MCF 10A (cell line): ENCODE measurements around the gene CHMP6. TPM values are rescaled to one million over a fixed set of nuclear protein-coding genes. Genes with fewer than 3 reads are reported as not detected.
"Not testable (repeated sequence)": the region's sequence is repeated elsewhere in the genome, so short reads cannot be mapped to it uniquely, and the experiment has no call there.

Experiments
- BruUV-seq: library from RNA; stranded (reverse); fragments of 400-500 nt; replicated peaks from 2 replicates; lab custom pipeline; 2021; lab: Mats Ljungman, UMichigan
- CTCF ChIA-PET: fragments of 300-600 bp; sonication (Branson Sonifier 250); formaldehyde crosslinking; extraction: SDS; loops from one replicate; lab custom pipeline; 2021; ENCODE audit warnings: antibody characterized with exemption, inconsistent platforms; lab: Yijun Ruan, JAX
- POLR2A ChIA-PET: fragments of 300-600, 350-650 bp; sonication (Branson Sonifier 250); formaldehyde crosslinking; extraction: SDS; loops from one replicate; lab custom pipeline; 2020; ENCODE audit warnings: antibody characterized with exemption, inconsistent platforms; lab: Yijun Ruan, JAX
- DNase-seq: peaks from one replicate; pipeline ENCODE4 v3.0.0-alpha.2; 2018; ENCODE audit not compliant: unreplicated experiment
- H3K27ac Mint-ChIP-seq: one replicate; pipeline ENCODE4 v1.8.0; 2022; ENCODE audit warnings: mild to moderate bottlenecking, low read depth, mixed read lengths; ENCODE audit not compliant: unreplicated experiment
- H3K27me3 Mint-ChIP-seq: one replicate; pipeline ENCODE4 v1.8.0; 2022; ENCODE audit warnings: mixed read lengths; ENCODE audit not compliant: insufficient read depth, unreplicated experiment
- H3K36me3 Mint-ChIP-seq: one replicate; pipeline ENCODE4 v1.8.0; 2022; ENCODE audit warnings: mild to moderate bottlenecking, moderate library complexity, mixed read lengths; ENCODE audit not compliant: insufficient read depth, unreplicated experiment
- H3K4me1 Mint-ChIP-seq: one replicate; pipeline ENCODE4 v1.8.0; 2022; ENCODE audit warnings: mixed read lengths; ENCODE audit not compliant: insufficient read depth, unreplicated experiment
- H3K4me3 Mint-ChIP-seq: one replicate; pipeline ENCODE4 v1.8.0; 2022; ENCODE audit warnings: mild to moderate bottlenecking, moderate library complexity, mixed read lengths; ENCODE audit not compliant: unreplicated experiment
- H3K9me3 Mint-ChIP-seq: one replicate; pipeline ENCODE4 v1.8.0; 2022; ENCODE audit warnings: mixed read lengths; ENCODE audit not compliant: unreplicated experiment
- CTCF ChIP-seq: fragments of 200-600 bp; IDR thresholded peaks from one replicate; pipeline ENCODE4 v1.8.0; 2022; ENCODE audit warnings: antibody characterized with exemption, mild to moderate bottlenecking; ENCODE audit not compliant: unreplicated experiment
- intact Hi-C: fragments of 100-400 bp; cut with micrococcal nuclease; formaldehyde crosslinking; loops from 2 replicates; pipeline ENCODE4 v1.14.1; 2022
- total RNA-seq: library from RNA; stranded (reverse); gene quantifications from 2 replicates; pipeline ENCODE4 v1.2.3, GENCODE V29; 2022

CHMP6 gene
- total RNA-seq, 1 experiment from 2014 or later, result 19.5 TPM

DNA sequence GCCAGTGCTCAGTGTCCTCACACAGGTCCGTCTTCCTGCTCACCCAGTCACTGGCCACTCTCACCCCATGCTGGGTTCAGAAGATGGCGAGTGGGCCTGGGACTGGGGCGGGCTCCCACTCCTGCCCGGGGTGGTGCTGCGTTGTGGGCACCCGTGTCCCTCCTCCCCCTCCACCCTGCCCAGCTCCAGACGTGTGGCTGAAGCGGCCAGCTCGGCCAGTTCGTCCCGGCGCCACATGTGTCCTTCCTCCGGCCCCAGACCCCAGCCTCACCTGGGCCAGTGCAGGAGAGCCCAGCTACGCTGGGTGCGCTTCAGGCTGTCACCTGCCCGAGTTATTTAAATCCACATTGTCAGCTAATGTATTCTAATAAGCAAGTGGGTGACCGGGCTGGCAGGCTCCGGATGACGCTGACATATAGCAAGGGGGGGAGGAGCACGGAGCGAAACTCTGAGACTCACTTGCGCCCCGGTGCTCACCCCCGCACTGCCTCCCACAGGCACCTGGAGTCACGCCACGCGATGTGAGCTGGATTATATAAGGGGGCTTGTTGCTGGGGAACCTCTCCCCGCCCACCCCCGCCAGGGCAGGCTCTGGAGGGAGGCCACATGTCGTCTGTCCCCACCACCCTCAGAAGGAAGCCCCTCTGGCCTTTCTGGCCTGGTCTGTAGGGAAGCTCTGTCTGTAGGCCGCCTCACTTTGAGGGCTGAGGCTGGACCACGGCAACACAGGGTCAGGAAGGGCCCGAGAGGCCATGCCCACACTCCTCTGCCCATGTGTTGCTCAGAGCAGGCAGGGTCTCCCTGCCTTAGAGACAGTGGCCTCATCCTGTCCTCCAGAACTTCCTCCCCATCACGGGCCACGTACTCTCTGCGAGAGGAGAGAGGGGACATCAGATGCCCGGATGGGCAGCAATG lies 36.2 kb downstream of the CHMP6 start:
- no peak overlapping the region for H3K4me3 Mint-ChIP-seq
- H3K27ac Mint-ChIP-seq, result no peak overlapping the region
- BruUV-seq, result no TSS peak
- no peak for DNase-seq
- intact Hi-C loops, result no loop called here
- ChIA-PET POLR2A (no interaction called here), CTCF (interaction anchor here (0.5 kb wide), 1 partner anchor 68 kb away, joined by 3 read pairs; no protein-coding TSS in a partner anchor)
- TF ChIP-seq CTCF, result no peak
- peaks cover 16% of the 10 kb centered on the region for H3K27me3 Mint-ChIP-seq
- H3K36me3 Mint-ChIP-seq, result peaks cover 7% of the 10 kb centered on the region
- peaks cover 6% of the 10 kb centered on the region for H3K4me1 Mint-ChIP-seq
- H3K9me3 Mint-ChIP-seq, result no peaks in the 10 kb centered on the region

- H3K27me3 Mint-ChIP-seq, result peaks cover 16% of the 10 kb centered on the region
- H3K4me1 Mint-ChIP-seq, result peaks cover 11% of the 10 kb centered on the region
- intact Hi-C loops, result no loop called here
- H3K9me3 Mint-ChIP-seq, result no peaks in the 10 kb centered on the region
- no peak for DNase-seq
- BruUV-seq, result no TSS peak
- peaks cover 7% of the 10 kb centered on the region for H3K36me3 Mint-ChIP-seq
- TF ChIP-seq CTCF, result no peak
- H3K4me3 Mint-ChIP-seq, result no peak overlapping the region
- no peak overlapping the region for H3K27ac Mint-ChIP-seq
- ChIA-PET POLR2A (no interaction called here), CTCF (interaction anchor here (0.5 kb wide), 2 partner anchors 47 to 68 kb away, joined by 3 to 4 read pairs; no protein-coding TSS in a partner anchor)
These were observed 36.8 kb downstream of the CHMP6 start for GRCh38 chr17:81028506-81028858.

GRCh38 chr17:81029859-81030258 lies 38.2 kb downstream of the CHMP6 start:
- Mint-ChIP-seq H3K27me3 (peaks cover 16% of the 10 kb centered on the region), H3K4me1 (peaks cover 15% of the 10 kb centered on the region), H3K4me3 (no peak overlapping the region), H3K9me3 (no peaks in the 10 kb centered on the region), H3K27ac (no peak overlapping the region), H3K36me3 (peaks cover 7% of the 10 kb centered on the region)
- POLR2A ChIA-PET, result no interaction called here
- intact Hi-C loops, result no loop called here
- CTCF ChIA-PET, result interaction anchor here (0.7 to 2.2 kb wide), 2 partner anchors 68 to 73 kb away, joined by 3 to 7 read pairs; no protein-coding TSS in a partner anchor
- no peak for DNase-seq
- no TSS peak for BruUV-seq
- TF ChIP-seq CTCF, result no peak

DNA sequence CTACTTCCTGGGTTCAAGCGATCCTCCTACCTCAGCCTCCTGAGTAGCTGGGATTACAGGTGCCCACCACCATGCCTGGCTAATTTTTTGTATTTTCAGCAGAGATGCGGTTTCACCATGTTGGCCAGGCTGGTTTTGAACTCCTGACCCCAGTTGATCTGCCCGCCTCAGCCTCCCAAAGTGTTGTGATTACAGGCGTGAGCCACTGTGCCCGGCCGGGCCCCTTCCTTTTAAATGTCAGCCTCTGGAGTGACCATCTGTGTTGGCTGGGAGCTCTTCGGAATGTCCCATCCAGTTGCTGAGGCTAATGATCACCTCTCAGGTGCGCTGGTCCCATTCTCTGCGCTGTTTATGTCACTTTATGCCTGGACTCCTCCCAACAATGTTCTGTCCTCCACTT lies 38.7 kb downstream of the CHMP6 start:
- H3K4me1 Mint-ChIP-seq, result peaks cover 15% of the 10 kb centered on the region
- H3K36me3 Mint-ChIP-seq, H3K9me3 Mint-ChIP-seq, H3K27ac Mint-ChIP-seq, POLR2A ChIA-PET, DNase-seq, intact Hi-C loops, H3K4me3 Mint-ChIP-seq, BruUV-seq: not testable (repeated sequence)
- H3K27me3 Mint-ChIP-seq, result peaks cover 16% of the 10 kb centered on the region
- CTCF ChIA-PET, result interaction anchor here (2.2 kb wide), 1 partner anchor 68 kb away, joined by 7 read pairs; no protein-coding TSS in a partner anchor
